Peyer's patch (tissue), 4 donors: ENCODE results near the gene UGT1A7.
"Not testable (repeated sequence)": the region's sequence is repeated elsewhere in the genome, so short reads cannot be mapped to it uniquely, and the experiment has no call there.

Source experiments
- POLR2A ChIP-seq, 2 donors: fragments of 450-650 bp; IDR thresholded peaks; one replicate each; pipeline ENCODE4 v1.5.1; 2017; ENCODE audit warnings: antibody characterized with exemption in 2 of 2, mild to moderate bottlenecking in 2 of 2, moderate library complexity in 2 of 2
- TF ChIP-seq, protein P1 (sequence below), 6 experiments: fragments of 450-650 bp in 4 of 6; fragments of 200-600 bp in 2 of 6; sonication (generic) in 1 of 6; IDR thresholded peaks; one replicate each; pipeline ENCODE4 v1.5.1; 2017 to 2019; ENCODE audit warnings: antibody characterized with exemption in 6 of 6, mild to moderate bottlenecking in 3 of 6, moderate library complexity in 1 of 6

DNA sequence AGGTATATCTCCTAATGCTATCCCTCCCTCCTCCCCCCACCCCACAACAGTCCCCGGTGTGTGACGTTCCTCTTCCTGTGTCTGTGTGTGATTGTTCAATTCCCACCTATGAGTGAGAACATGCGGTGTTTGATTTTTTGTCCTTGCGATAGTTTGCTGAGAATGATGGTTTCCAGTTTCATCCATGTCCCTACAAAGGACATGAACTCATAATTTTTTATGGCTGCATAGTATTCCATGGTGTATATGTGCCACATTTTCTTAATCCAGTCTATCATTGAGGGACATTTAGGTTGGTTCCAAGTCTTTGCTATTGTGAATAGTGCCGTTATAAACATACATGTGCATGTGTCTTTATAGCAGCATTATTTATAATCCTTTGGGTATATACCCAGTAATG, 19.1 kb downstream of the UGT1A7 start:
- TF ChIP-seq, protein P1, sequence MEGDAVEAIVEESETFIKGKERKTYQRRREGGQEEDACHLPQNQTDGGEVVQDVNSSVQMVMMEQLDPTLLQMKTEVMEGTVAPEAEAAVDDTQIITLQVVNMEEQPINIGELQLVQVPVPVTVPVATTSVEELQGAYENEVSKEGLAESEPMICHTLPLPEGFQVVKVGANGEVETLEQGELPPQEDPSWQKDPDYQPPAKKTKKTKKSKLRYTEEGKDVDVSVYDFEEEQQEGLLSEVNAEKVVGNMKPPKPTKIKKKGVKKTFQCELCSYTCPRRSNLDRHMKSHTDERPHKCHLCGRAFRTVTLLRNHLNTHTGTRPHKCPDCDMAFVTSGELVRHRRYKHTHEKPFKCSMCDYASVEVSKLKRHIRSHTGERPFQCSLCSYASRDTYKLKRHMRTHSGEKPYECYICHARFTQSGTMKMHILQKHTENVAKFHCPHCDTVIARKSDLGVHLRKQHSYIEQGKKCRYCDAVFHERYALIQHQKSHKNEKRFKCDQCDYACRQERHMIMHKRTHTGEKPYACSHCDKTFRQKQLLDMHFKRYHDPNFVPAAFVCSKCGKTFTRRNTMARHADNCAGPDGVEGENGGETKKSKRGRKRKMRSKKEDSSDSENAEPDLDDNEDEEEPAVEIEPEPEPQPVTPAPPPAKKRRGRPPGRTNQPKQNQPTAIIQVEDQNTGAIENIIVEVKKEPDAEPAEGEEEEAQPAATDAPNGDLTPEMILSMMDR (IDR thresholded peaks at IDR 0.05) = not testable (repeated sequence)
- not testable (repeated sequence) for TF ChIP-seq POLR2A (IDR thresholded peaks at IDR 0.05)
